ENCODE measurements around the gene IL18.
"Not testable (repeated sequence)": the region's sequence is repeated elsewhere in the genome, so short reads cannot be mapped to it uniquely, and the experiment has no call there.

IL18 gene

GRCh38 chr11:112096194-112096593 is 67.7 kb downstream of the IL18 start:
- H3K4me3 ChIP-seq (ENCODE audit: control insufficient read depth, low read depth, low read length), result no peak overlapping the region
- DNase-seq (ENCODE audit: low read depth), result no peak
- TF ChIP-seq, protein P1, sequence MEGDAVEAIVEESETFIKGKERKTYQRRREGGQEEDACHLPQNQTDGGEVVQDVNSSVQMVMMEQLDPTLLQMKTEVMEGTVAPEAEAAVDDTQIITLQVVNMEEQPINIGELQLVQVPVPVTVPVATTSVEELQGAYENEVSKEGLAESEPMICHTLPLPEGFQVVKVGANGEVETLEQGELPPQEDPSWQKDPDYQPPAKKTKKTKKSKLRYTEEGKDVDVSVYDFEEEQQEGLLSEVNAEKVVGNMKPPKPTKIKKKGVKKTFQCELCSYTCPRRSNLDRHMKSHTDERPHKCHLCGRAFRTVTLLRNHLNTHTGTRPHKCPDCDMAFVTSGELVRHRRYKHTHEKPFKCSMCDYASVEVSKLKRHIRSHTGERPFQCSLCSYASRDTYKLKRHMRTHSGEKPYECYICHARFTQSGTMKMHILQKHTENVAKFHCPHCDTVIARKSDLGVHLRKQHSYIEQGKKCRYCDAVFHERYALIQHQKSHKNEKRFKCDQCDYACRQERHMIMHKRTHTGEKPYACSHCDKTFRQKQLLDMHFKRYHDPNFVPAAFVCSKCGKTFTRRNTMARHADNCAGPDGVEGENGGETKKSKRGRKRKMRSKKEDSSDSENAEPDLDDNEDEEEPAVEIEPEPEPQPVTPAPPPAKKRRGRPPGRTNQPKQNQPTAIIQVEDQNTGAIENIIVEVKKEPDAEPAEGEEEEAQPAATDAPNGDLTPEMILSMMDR (IDR thresholded peaks at IDR 0.05; ENCODE audit: control insufficient read depth, insufficient read depth, low read depth, low read length, missing control alignments), result no peak

DNA sequence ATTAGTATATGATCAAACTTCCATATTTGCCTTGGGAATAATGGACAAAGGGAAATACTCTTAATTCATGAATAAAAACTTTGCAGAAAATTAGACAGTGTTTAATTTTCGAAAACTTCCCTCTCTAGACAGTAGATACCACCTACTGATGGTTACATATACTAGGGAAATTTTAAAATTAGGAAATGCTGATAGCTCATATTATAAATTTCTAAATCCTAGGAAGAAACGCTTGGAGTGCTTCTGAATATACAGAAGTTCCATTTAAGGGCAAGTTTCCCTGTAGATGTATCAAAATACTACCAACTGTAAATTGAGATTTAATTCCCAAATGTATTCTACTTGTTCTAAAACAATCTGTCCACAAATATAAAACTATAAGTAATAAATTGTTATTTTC is 68.6 kb downstream of the IL18 start:
- not testable (repeated sequence) for DNase-seq (ENCODE audit: low read depth); H3K4me3 ChIP-seq (ENCODE audit: control insufficient read depth, low read depth, low read length)
